GM12878 (cell line): Measurements from ENCODE around the gene DNAJB8. TPM values are rescaled to one million over a fixed set of nuclear protein-coding genes. Genes with fewer than 3 reads are reported as not detected.

Experiments
- ATAC-seq: fragments of 200-7000 bp; cut with Tn5 transposase; 3 replicates; pipeline ENCODE4 v1.9.1; 2020; ENCODE audit warnings: mild to moderate bottlenecking, moderate library complexity
- BruUV-seq: library from RNA; stranded (reverse); fragments of 400-500 nt; replicated peaks from 2 replicates; lab custom pipeline; 2021; lab: Mats Ljungman, UMichigan
- CTCF ChIA-PET: fragments of 300-600 bp; sonication (Branson Sonifier 250); formaldehyde crosslinking; extraction: SDS; loops from one replicate; lab custom pipeline; 2021; ENCODE audit warnings: inconsistent platforms; lab: Yijun Ruan, JAX
- POLR2A ChIA-PET: fragments of 350-600 bp; formaldehyde crosslinking; extraction: SDS; loops from one replicate; lab custom pipeline; 2021; ENCODE audit warnings: inconsistent platforms; lab: Charles Lee
- RAD21 ChIA-PET: fragments of 300-600 bp; sonication (Branson Sonifier 250); formaldehyde crosslinking; loops from one replicate; lab custom pipeline; 2023; ENCODE audit warnings: antibody characterized with exemption; ENCODE audit not compliant: unreplicated experiment; lab: Charles Lee
- SMC1A ChIA-PET: fragments of 300-600 bp; sonication (Branson Sonifier 250); formaldehyde crosslinking; loops from one replicate; lab custom pipeline; 2023; ENCODE audit not compliant: unreplicated experiment, uncharacterized antibody; lab: Charles Lee
- DNase-seq: peaks from one replicate; pipeline ENCODE4 v3.0.0-alpha.2; 2011; ENCODE audit warnings: low read depth, low spot score
- FAIRE-seq: peaks from 3 replicates; lab custom pipeline; 2011; peaks lifted over from hg19 to GRCh38; lab: Jason Lieb, UNC
- H2AFZ ChIP-seq: 2 replicates; pipeline ENCODE4 v1.6.0; 2011; ENCODE audit warnings: low read depth, low read length, control low read depth; ENCODE audit not compliant: control insufficient read depth
- H3K27ac ChIP-seq: 2 replicates; pipeline ENCODE4 v1.5.1; 2011; ENCODE audit warnings: control low read depth; ENCODE audit not compliant: control insufficient read depth, insufficient read depth
- H3K27me3 ChIP-seq, 2 experiments: replicated peaks in 1 of 2; 2 replicates each; pipeline versions ENCODE4 v1.6.0 to v1.6.1; 2011; ENCODE audit warnings: low read length in 1 of 2; ENCODE audit not compliant: control insufficient read depth in 2 of 2, insufficient read depth in 2 of 2
- H3K36me3 ChIP-seq, 2 experiments: 2 replicates each; pipeline ENCODE4 v1.5.1; 2011; ENCODE audit warnings: low read length in 1 of 2; ENCODE audit not compliant: control insufficient read depth in 2 of 2, insufficient read depth in 2 of 2
- H3K4me1 ChIP-seq: 2 replicates; pipeline ENCODE4 v1.6.1; 2011; ENCODE audit warnings: mild to moderate bottlenecking, low read length, moderate library complexity, mixed read lengths; ENCODE audit not compliant: control insufficient read depth, insufficient read depth
- H3K4me2 ChIP-seq: 2 replicates; pipeline ENCODE4 v1.6.0; 2011; ENCODE audit warnings: control low read depth; ENCODE audit not compliant: control insufficient read depth, insufficient read depth
- H3K4me3 ChIP-seq: fragments of 200-600 bp; sonication (generic); 2 replicates; pipeline ENCODE4 v1.5.1; 2016
- H3K79me2 ChIP-seq: 2 replicates; pipeline ENCODE4 v1.6.0; 2011; ENCODE audit warnings: low read length; ENCODE audit not compliant: control insufficient read depth, insufficient read depth
- H3K9ac ChIP-seq: 2 replicates; pipeline ENCODE4 v1.8.0; 2011; ENCODE audit warnings: low read length, control low read depth, mixed read lengths; ENCODE audit not compliant: control insufficient read depth, insufficient read depth
- H3K9me3 ChIP-seq: replicated peaks from 3 replicates; pipeline ENCODE4 v1.5.1; 2011; ENCODE audit warnings: mild to moderate bottlenecking, low read length; ENCODE audit not compliant: control insufficient read depth, insufficient read depth
- H4K20me1 ChIP-seq: 2 replicates; pipeline ENCODE4 v1.6.0; 2011; ENCODE audit not compliant: control insufficient read depth, insufficient read depth
- BRCA1 ChIP-seq: IDR thresholded peaks from 2 replicates; pipeline ENCODE4 v1.6.1; 2011; ENCODE audit warnings: low read depth, low read length, improper control_type of control experiment
- CHD2 ChIP-seq: IDR thresholded peaks from 2 replicates; pipeline ENCODE4 v1.6.1; 2011; ENCODE audit warnings: low read depth, low read length, improper control_type of control experiment, borderline replicate concordance
- PML ChIP-seq: IDR thresholded peaks from 2 replicates; pipeline ENCODE4 v1.6.1; 2012; ENCODE audit warnings: low read length, inconsistent platforms
- RB1 ChIP-seq: fragments of 450-650 bp; formaldehyde crosslinking; IDR thresholded peaks from 2 replicates; pipeline ENCODE4 v1.6.1; 2017; ENCODE audit warnings: mild to moderate bottlenecking, borderline replicate concordance
- WGBS: methylation state at CpG from one replicate; pipeline ENCODE4 v1.1.6; 2016; ENCODE audit warnings: low lambda C conversion rate; ENCODE audit not compliant: insufficient replicate concordance, insufficient coverage; ENCODE audit errors: missing lambda C conversion rate; 5-methylcytosine and 5-hydroxymethylcytosine counted together
- in situ Hi-C: fragments of 300-500 bp; cut with MboI; formaldehyde crosslinking; loops from 9 replicates; pipeline ENCODE4 v1.14.3; 2018; ENCODE audit warnings: mixed read lengths
- intact Hi-C: fragments of 100-400 bp; cut with micrococcal nuclease; formaldehyde crosslinking; loops from one replicate; pipeline ENCODE4 v1.14.2; 2022; ENCODE audit not compliant: unreplicated experiment
- polyA plus RNA-seq, 11 experiments: library from polyadenylated mRNA; depleted of rRNA in 4 of 11; unstranded in 6 of 11; stranded (reverse) in 5 of 11; fragments of >200 nt; fragmentation: Nextera tagmentation in 4 of 11; fragmentation: Illumina TruSeq in 1 of 11; extraction: Ambion mirVana in 4 of 11; extraction: Trizol in 1 of 11; gene quantifications; 1 replicate in 1 of 11; 2 replicates in 10 of 11; pipeline versions ENCODE4 v1.2.1 to v1.2.3, GENCODE V29; 2011 to 2016; ENCODE audit warnings: inconsistent platforms in 2 of 11, missing spikeins in 2 of 11, low read depth in 1 of 11
- total RNA-seq, 4 experiments: library from RNA; depleted of rRNA in 3 of 4; stranded (reverse); fragments of >200 nt in 3 of 4; fragmentation: Illumina TruSeq in 1 of 4; extraction: Trizol in 1 of 4; gene quantifications; 2 replicates each; pipeline versions ENCODE4 v1.2.1 to v1.2.3, GENCODE V29; 2013 to 2021
- TF ChIP-seq, protein P1 (sequence below): fragments of 450-650 bp; IDR thresholded peaks from 2 replicates; pipeline ENCODE4 v1.6.1; 2017; ENCODE audit warnings: mild to moderate bottlenecking, moderate library complexity
- TF ChIP-seq, protein P2 (sequence below): fragments of 450-650 bp; IDR thresholded peaks from 2 replicates; pipeline ENCODE4 v1.6.1; 2017; ENCODE audit warnings: mild to moderate bottlenecking, low read depth, inconsistent platforms; ENCODE audit not compliant: poor library complexity, severe bottlenecking

DNAJB8 gene
- total and polyA plus RNA-seq, 10 of the 15 experiments (the other 5 are each of a cell fraction or from before 2014, with no cell fraction given): not detected

DNA sequence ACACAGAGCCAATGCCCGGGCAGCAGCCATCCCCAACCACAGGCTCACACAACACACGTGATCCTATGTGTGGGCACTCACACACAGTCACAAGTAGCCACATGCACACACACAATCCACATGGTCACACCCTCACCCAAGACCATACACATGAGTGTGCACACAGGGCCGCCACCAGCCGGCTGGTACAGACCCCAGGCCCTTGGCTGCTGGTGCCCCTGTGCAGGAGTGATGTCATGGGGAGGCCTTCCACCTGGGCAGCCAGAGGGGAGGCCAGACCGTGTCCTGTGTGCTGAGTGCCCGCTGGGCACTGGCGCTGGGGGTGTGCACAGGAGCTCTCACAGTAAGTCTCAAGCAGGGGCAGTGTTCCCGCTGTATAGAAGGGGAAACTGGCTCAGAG, 36.9 kb downstream of the DNAJB8 start (continued):
- TF ChIP-seq CHD2: no peak
- TF ChIP-seq, all 136 proteins: peak for 0

DNA sequence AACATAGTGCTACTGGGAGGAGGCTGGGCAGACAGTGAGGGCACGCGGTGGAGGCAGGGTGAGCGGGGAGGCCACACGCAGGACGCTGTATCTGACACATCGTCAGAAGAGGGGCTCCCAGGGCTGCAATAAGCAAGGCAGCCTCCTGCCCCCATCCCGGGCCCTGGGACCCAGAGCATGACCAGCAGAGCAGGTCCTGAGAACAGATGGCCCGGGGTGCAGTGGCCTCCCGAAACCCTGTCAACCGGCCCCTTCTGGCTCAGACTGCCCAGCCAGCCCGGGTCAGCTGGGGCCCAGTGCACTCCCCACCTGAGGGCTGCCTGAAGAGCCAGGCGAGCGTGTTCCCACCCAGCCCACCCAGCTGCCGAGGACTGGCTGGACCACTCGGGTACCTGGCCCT, 37.4 kb downstream of the DNAJB8 start:
- intact Hi-C loops (loop anchor here (5.0 kb wide), 1 partner anchor 332 kb away; no protein-coding TSS in a partner anchor), in situ Hi-C loops (no loop called here)
- SMC1A ChIA-PET: no interaction called here
- no peaks in the 10 kb centered on the region for H3K36me3 ChIP-seq
- H3K4me1 ChIP-seq: no peaks in the 10 kb centered on the region
- CTCF ChIA-PET: interaction anchor here (0.8 kb wide), 1 partner anchor 175 kb away, joined by 3 read pairs; no protein-coding TSS in a partner anchor
- 56% methylated on average over 13 of the region's 15 CpGs for WGBS
- H4K20me1 ChIP-seq: no peaks in the 10 kb centered on the region
- POLR2A ChIA-PET: no interaction called here
- DNase-seq (no peak), FAIRE-seq (no peak), ATAC-seq (no peak)
- H3K9ac ChIP-seq: no peak overlapping the region
- peaks cover 2 to 10% of the 10 kb centered on the region in 2 experiments for H3K27me3 ChIP-seq
- no peaks in the 10 kb centered on the region for H3K9me3 ChIP-seq
- H3K27ac ChIP-seq: no peak overlapping the region
- no peak overlapping the region for H3K4me2 ChIP-seq
- TF ChIP-seq PML: no peak
- BruUV-seq: no TSS peak
- RAD21 ChIA-PET: no interaction called here
- no peak overlapping the region for H3K4me3 ChIP-seq
- H2AFZ ChIP-seq: no peak overlapping the region
- no peaks in the 10 kb centered on the region for H3K79me2 ChIP-seq

- ChIA-PET SMC1A (interaction anchor here (0.9 to 1.0 kb wide), 2 partner anchors 10 to 156 kb away, joined by 3 read pairs; no protein-coding TSS in a partner anchor), POLR2A (no interaction called here), CTCF (interaction anchor here (0.6 to 3.7 kb wide), 5 partner anchors 56 to 180 kb away, joined by 3 to 28 read pairs (median 4); no protein-coding TSS in a partner anchor), RAD21 (no interaction called here)
- H3K4me3 ChIP-seq: no peak overlapping the region
- H3K36me3 ChIP-seq: no peaks in the 10 kb centered on the region
- ATAC-seq (no peak), DNase-seq (no peak), FAIRE-seq (no peak)
- H3K9ac ChIP-seq: no peak overlapping the region
- in situ Hi-C loops (no loop called here), intact Hi-C loops (loop anchor here (5.0 kb wide), 1 partner anchor 331 kb away; no protein-coding TSS in a partner anchor)
- BruUV-seq: no TSS peak
- H3K4me2 ChIP-seq: no peak overlapping the region
- H3K9me3 ChIP-seq: no peaks in the 10 kb centered on the region
- no peaks in the 10 kb centered on the region for H4K20me1 ChIP-seq
- 50% methylated on average over 19 of the region's 19 CpGs for WGBS
- no peaks in the 10 kb centered on the region for H3K79me2 ChIP-seq
- no peaks in the 10 kb centered on the region for H3K4me1 ChIP-seq
- H3K27ac ChIP-seq: no peak overlapping the region
- no peak overlapping the region for H2AFZ ChIP-seq
- H3K27me3 ChIP-seq: peaks cover under 1 to 2% of the 10 kb centered on the region in 2 experiments
- TF ChIP-seq, protein P1, sequence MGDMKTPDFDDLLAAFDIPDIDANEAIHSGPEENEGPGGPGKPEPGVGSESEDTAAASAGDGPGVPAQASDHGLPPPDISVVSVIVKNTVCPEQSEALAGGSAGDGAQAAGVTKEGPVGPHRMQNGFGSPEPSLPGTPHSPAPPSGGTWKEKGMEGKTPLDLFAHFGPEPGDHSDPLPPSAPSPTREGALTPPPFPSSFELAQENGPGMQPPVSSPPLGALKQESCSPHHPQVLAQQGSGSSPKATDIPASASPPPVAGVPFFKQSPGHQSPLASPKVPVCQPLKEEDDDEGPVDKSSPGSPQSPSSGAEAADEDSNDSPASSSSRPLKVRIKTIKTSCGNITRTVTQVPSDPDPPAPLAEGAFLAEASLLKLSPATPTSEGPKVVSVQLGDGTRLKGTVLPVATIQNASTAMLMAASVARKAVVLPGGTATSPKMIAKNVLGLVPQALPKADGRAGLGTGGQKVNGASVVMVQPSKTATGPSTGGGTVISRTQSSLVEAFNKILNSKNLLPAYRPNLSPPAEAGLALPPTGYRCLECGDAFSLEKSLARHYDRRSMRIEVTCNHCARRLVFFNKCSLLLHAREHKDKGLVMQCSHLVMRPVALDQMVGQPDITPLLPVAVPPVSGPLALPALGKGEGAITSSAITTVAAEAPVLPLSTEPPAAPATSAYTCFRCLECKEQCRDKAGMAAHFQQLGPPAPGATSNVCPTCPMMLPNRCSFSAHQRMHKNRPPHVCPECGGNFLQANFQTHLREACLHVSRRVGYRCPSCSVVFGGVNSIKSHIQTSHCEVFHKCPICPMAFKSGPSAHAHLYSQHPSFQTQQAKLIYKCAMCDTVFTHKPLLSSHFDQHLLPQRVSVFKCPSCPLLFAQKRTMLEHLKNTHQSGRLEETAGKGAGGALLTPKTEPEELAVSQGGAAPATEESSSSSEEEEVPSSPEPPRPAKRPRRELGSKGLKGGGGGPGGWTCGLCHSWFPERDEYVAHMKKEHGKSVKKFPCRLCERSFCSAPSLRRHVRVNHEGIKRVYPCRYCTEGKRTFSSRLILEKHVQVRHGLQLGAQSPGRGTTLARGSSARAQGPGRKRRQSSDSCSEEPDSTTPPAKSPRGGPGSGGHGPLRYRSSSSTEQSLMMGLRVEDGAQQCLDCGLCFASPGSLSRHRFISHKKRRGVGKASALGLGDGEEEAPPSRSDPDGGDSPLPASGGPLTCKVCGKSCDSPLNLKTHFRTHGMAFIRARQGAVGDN: no peak
- TF ChIP-seq, protein P2, sequence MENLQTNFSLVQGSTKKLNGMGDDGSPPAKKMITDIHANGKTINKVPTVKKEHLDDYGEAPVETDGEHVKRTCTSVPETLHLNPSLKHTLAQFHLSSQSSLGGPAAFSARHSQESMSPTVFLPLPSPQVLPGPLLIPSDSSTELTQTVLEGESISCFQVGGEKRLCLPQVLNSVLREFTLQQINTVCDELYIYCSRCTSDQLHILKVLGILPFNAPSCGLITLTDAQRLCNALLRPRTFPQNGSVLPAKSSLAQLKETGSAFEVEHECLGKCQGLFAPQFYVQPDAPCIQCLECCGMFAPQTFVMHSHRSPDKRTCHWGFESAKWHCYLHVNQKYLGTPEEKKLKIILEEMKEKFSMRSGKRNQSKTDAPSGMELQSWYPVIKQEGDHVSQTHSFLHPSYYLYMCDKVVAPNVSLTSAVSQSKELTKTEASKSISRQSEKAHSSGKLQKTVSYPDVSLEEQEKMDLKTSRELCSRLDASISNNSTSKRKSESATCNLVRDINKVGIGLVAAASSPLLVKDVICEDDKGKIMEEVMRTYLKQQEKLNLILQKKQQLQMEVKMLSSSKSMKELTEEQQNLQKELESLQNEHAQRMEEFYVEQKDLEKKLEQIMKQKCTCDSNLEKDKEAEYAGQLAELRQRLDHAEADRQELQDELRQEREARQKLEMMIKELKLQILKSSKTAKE: no peak
- TF ChIP-seq BRCA1 (no peak), RB1 (no peak)
Measured at GRCh38 chr3:128427872-128428822, 38.5 kb downstream of the DNAJB8 start.
